ENCODE data around the gene KRT74. TPM values are rescaled to one million over a fixed set of nuclear protein-coding genes. Genes with fewer than 3 reads are reported as not detected.
A peak's percentile ranks its signal among the peaks of the same experiment; 100 is the strongest.

The KRT74 gene
- total and polyA plus RNA-seq, 2 of the 8 experiments (the other 6 are each of a cell fraction or from before 2014, with no cell fraction given), result not detected

DNA sequence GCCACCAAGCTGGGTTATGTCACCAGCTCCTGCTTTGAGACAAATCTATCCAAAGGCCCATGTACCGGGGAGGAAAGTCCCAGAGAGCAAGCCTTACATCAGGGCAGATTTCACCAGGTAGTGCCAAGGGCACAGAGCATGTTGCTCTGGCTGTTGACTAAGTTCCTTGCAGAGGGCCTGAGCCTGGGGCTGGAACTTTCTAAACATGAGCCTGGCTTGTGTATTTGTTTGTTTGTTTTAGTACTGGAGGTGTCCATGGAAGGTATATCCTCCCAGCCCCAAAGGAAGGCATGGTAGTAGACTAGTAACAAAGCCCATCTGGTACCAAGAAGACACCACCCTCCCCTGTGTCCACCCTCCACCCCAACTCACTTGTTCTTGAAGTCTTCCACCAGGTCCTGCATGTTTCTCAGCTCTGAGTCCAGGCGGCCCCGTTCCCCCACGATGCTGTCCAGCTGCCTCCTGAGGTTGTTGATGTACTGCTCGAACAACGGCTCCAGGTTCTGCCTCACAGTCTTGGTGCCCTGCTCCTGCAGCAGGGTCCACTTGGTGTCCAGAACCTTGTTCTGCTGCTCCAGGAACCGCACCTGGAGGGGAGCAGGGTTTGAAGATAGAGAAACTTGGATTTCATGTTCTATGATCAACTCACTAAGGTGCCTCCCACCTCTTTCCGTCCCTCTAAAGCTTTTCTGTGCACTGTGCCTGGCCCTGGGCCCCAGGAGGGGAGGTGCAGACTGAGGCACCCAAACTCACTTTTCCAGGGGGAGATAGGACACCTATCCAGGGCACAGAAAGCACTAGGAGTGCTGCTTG is 54.9 kb downstream of the KRT74 start:
- H4K20me1 ChIP-seq (replicated peaks in 1 of 2; ENCODE audit: control insufficient read depth in 1 of 2, insufficient read depth in 2 of 2, low read length in 2 of 2), result no peaks in the 10 kb centered on the region
- H3K23me2 ChIP-seq (ENCODE audit: low read depth, low read length), result no peaks in the 10 kb centered on the region
- H3K4me2 ChIP-seq (ENCODE audit: insufficient read depth in 1 of 2, low read depth in 2 of 2, low read length in 2 of 2), result no peak overlapping the region
- H3K27me3 ChIP-seq (replicated peaks in 1 of 4; ENCODE audit: control insufficient read depth in 3 of 4, extremely low read depth in 1 of 4, insufficient read depth in 3 of 4, low read length in 3 of 4), result no peaks in the 10 kb centered on the region
- no peaks in the 10 kb centered on the region; a peak in 1 of 4 replicates for H3K9me3 ChIP-seq (ENCODE audit: insufficient read depth in 2 of 2, low read depth in 1 of 2, low read length in 1 of 2)
- no peaks in the 10 kb centered on the region for H3K79me1 ChIP-seq (ENCODE audit: low read depth, low read length)
- ChIA-PET POLR2A (ENCODE audit: partially characterized antibody) (no interaction called here), CTCF (ENCODE audit: partially characterized antibody) (interaction anchor here (0.9 to 4.5 kb wide), 6 partner anchors 12 to 127 kb away, joined by 3 to 29 read pairs (median 4); no protein-coding TSS in a partner anchor)
- H2BK120ac ChIP-seq (replicated peaks; ENCODE audit: low read depth, low read length), result no peak overlapping the region
- no peak overlapping the region; the same call in 1 of the 2 replicates for H4K8ac ChIP-seq (ENCODE audit: extremely low read depth, insufficient read depth, low read length)
- no peaks in the 10 kb centered on the region for H3K79me2 ChIP-seq (ENCODE audit: control insufficient read depth in 1 of 2, insufficient read depth in 2 of 2, low read length in 2 of 2)
- no peak overlapping the region for H3K23ac ChIP-seq (ENCODE audit: insufficient read length)
- 90% methylated on average over 8 of the region's 8 CpGs; no CpG with 5 or more reads in 1 of the 2 experiments for WGBS, 2 experiments (ENCODE audit: extremely low coverage in 1 of 2, insufficient coverage in 1 of 2, insufficient read length in 1 of 2, insufficient replicate concordance in 2 of 2, low coverage in 1 of 2, low lambda C conversion rate in 2 of 2, missing lambda C conversion rate in 1 of 2)
- H4K5ac ChIP-seq (ENCODE audit: insufficient read length, low read depth, low read length), result no peak overlapping the region
- no peak overlapping the region for H2BK5ac ChIP-seq (ENCODE audit: low read depth, low read length)
- DNase-seq (ENCODE audit: low read depth in 1 of 2, low spot score in 2 of 2) (peak in 1 of 2 experiments; percentile 11), FAIRE-seq (no peak)
- H4K91ac ChIP-seq (replicated peaks; ENCODE audit: insufficient read length, low read length), result no peak overlapping the region
- H2BK15ac ChIP-seq (ENCODE audit: low read length), result no peak overlapping the region
- TF ChIP-seq SAP30 (IDR thresholded peaks at IDR 0.05; ENCODE audit: insufficient read depth, insufficient replicate concordance, low read length) (no peak), PHF8 (conservative IDR thresholded peaks at IDR 0.05; ENCODE audit: low read depth, low read length) (no peak), SIRT6 (IDR thresholded peaks at IDR 0.05; ENCODE audit: low read length) (no peak), GABPA (IDR thresholded peaks at IDR 0.05; ENCODE audit: borderline replicate concordance, insufficient read depth, low read length) (no peak), SRF (IDR thresholded peaks at IDR 0.05; ENCODE audit: low read depth, low read length) (no peak), RNF2 (IDR thresholded peaks at IDR 0.05; ENCODE audit: borderline replicate concordance, low read depth, low read length, missing control alignments, poor library complexity, severe bottlenecking) (no peak), HDAC2 (IDR thresholded peaks at IDR 0.05; ENCODE audit: borderline replicate concordance in 1 of 2, low read depth in 2 of 2, low read length in 2 of 2) (no peak), RFX5 (IDR thresholded peaks at IDR 0.05; ENCODE audit: borderline replicate concordance, low read depth, low read length) (no peak), HDAC6 (IDR thresholded peaks at IDR 0.05; ENCODE audit: low read depth, low read length) (no peak), BACH1 (IDR thresholded peaks at IDR 0.05; ENCODE audit: low read length) (no peak)
- H3K27ac ChIP-seq (ENCODE audit: low read depth, low read length), result no peak overlapping the region
- no peak overlapping the region for H3K14ac ChIP-seq (ENCODE audit: insufficient read length)
- no peak overlapping the region for H3K56ac ChIP-seq (replicated peaks; ENCODE audit: insufficient read length, low read depth, low read length)
- no peaks in the 10 kb centered on the region; a peak in 1 of 7 replicates for H3K4me1 ChIP-seq (replicated peaks in 1 of 4; ENCODE audit: control insufficient read depth in 3 of 4, insufficient read depth in 4 of 4, low read length in 3 of 4)
- no peaks in the 10 kb centered on the region for H3K36me3 ChIP-seq (ENCODE audit: control insufficient read depth in 2 of 4, insufficient read depth in 4 of 4, low read length in 3 of 4)
- H3K9ac ChIP-seq (replicated peaks in 1 of 4; ENCODE audit: extremely low read depth in 1 of 4, low read depth in 3 of 4, low read length in 3 of 4), result no peak overlapping the region
- H2AFZ ChIP-seq (ENCODE audit: low read length), result no peak overlapping the region
- no peak overlapping the region for H3K18ac ChIP-seq (ENCODE audit: extremely low read depth, low read length)
- H3K4ac ChIP-seq (replicated peaks; ENCODE audit: insufficient read length, low read depth, low read length), result no peak overlapping the region
- H2BK12ac ChIP-seq (ENCODE audit: low read depth, low read length), result no peak overlapping the region
- H2AK5ac ChIP-seq (ENCODE audit: low read depth, low read length), result no peak overlapping the region
- H2BK20ac ChIP-seq (ENCODE audit: low read length), result no peak overlapping the region
- no peak overlapping the region for H3K4me3 ChIP-seq (ENCODE audit: extremely low read depth in 1 of 4, insufficient read depth in 2 of 4, low read depth in 3 of 4, low read length in 4 of 4)
